Natural killer cell (primary cell): ENCODE measurements around the gene KRT28. TPM values are rescaled to one million over a fixed set of nuclear protein-coding genes. Genes with fewer than 3 reads are reported as not detected.

Experiments
- ATAC-seq, 3 donors: fragments of 150-1000 bp in 2 of 3; fragments of 200-7000 bp in 1 of 3; cut with Tn5 transposase; 1 replicate in 1 of 3; 2 replicates in 2 of 3; pipeline ENCODE4 v1.10.0; 2021; ENCODE audit warnings: mild to moderate bottlenecking in 2 of 3, moderate library complexity in 2 of 3
- DNase-seq, 2 donors: peaks; one replicate each; pipeline versions ENCODE4 v3.0.0 to v3.0.0-alpha.2; 2013 to 2021; ENCODE audit warnings: mixed read lengths in 1 of 2
- H3K27ac ChIP-seq: one replicate; pipeline ENCODE4 v1.5.1; 2013; ENCODE audit warnings: mild to moderate bottlenecking, low read length
- H3K27me3 ChIP-seq: one replicate; pipeline ENCODE4 v1.6.1; 2013; ENCODE audit warnings: low read length; ENCODE audit not compliant: control insufficient read depth, insufficient read depth
- H3K36me3 ChIP-seq: one replicate; pipeline ENCODE4 v1.6.1; 2013; ENCODE audit warnings: low read length; ENCODE audit not compliant: control insufficient read depth, insufficient read depth
- H3K4me1 ChIP-seq: one replicate; pipeline ENCODE4 v1.6.1; 2013; ENCODE audit warnings: low read length; ENCODE audit not compliant: control insufficient read depth, insufficient read depth
- H3K4me3 ChIP-seq: one replicate; pipeline ENCODE4 v1.5.1; 2013; ENCODE audit warnings: low read length
- H3K9me3 ChIP-seq: one replicate; pipeline ENCODE4 v1.6.1; 2013; ENCODE audit warnings: low read length; ENCODE audit not compliant: control insufficient read depth, insufficient read depth
- H3K27ac Mint-ChIP-seq, 2 donors: one replicate each; pipeline ENCODE4 v1.8.0; 2022; ENCODE audit warnings: mild to moderate bottlenecking in 2 of 2, mixed read lengths in 2 of 2, moderate library complexity in 1 of 2
- H3K27me3 Mint-ChIP-seq, 2 donors: one replicate each; pipeline ENCODE4 v1.8.0; 2022; ENCODE audit warnings: low read depth in 2 of 2, mixed read lengths in 2 of 2
- H3K36me3 Mint-ChIP-seq: one replicate; pipeline ENCODE4 v1.8.0; 2022; ENCODE audit warnings: mixed read lengths
- H3K4me1 Mint-ChIP-seq, 2 donors: one replicate each; pipeline ENCODE4 v1.8.0; 2022; ENCODE audit warnings: mixed read lengths in 2 of 2
- H3K4me3 Mint-ChIP-seq: one replicate; pipeline ENCODE4 v1.8.0; 2022; ENCODE audit warnings: mild to moderate bottlenecking, moderate library complexity, mixed read lengths
- H3K9me3 Mint-ChIP-seq, 2 donors: one replicate each; pipeline ENCODE4 v1.8.0; 2022; ENCODE audit warnings: mixed read lengths in 2 of 2
- CTCF ChIP-seq: fragments of 200-600 bp; IDR thresholded peaks from one replicate; pipeline ENCODE4 v1.8.0; 2022; ENCODE audit warnings: antibody characterized with exemption
- WGBS: methylation state at CpG from one replicate; pipeline ENCODE4 v1.1.7; 2013; ENCODE audit warnings: missing lambda C conversion rate; ENCODE audit not compliant: insufficient coverage; 5-methylcytosine and 5-hydroxymethylcytosine counted together
- intact Hi-C: fragments of 100-400 bp; cut with micrococcal nuclease; formaldehyde crosslinking; loops from one replicate; pipeline ENCODE4 v1.14.2; 2022
- total RNA-seq, 4 donors: library from RNA; stranded (reverse); fragments of 120-200 nt in 1 of 4; gene quantifications; one replicate each; pipeline versions ENCODE4 v1.2.3 to v1.2.4, GENCODE V29; 2013 to 2022

KRT28 gene
- total RNA-seq, 3 donors from 2014 or later (not counting 1 experiment from before 2014, with no cell fraction given) = not detected

- no peaks in the 10 kb centered on the region for H3K4me1 Mint-ChIP-seq
- no peaks in the 10 kb centered on the region for H3K9me3 ChIP-seq
- no peaks in the 10 kb centered on the region for H3K9me3 Mint-ChIP-seq
- H3K36me3 Mint-ChIP-seq = no peaks in the 10 kb centered on the region
- H3K4me3 ChIP-seq = no peak overlapping the region
- intact Hi-C loops = loop anchor here (10.0 kb wide), 1 partner anchor 519 kb away; no protein-coding TSS in a partner anchor
- peaks cover 48 to 76% of the 10 kb centered on the region in 2 donors for H3K27me3 Mint-ChIP-seq
- no peak for TF ChIP-seq CTCF
- H3K36me3 ChIP-seq = no peaks in the 10 kb centered on the region
- DNase-seq (no peak), ATAC-seq (no peak)
- H3K4me1 ChIP-seq = no peaks in the 10 kb centered on the region
- H3K27me3 ChIP-seq = peaks cover 26% of the 10 kb centered on the region
- H3K27ac Mint-ChIP-seq = no peak overlapping the region
- 87% methylated on average over 3 of the region's 3 CpGs for WGBS
- H3K27ac ChIP-seq = no peak overlapping the region
- no peak overlapping the region for H3K4me3 Mint-ChIP-seq
These were observed 6.4 kb upstream of the KRT28 start for GRCh38 chr17:40806131-40806530.

GRCh38 chr17:40803617-40804082 lies 3.9 kb upstream of the KRT28 start:
- H3K36me3 ChIP-seq = no peaks in the 10 kb centered on the region
- TF ChIP-seq CTCF = peak; percentile 91
- peaks cover 29 to 52% of the 10 kb centered on the region in 2 donors for H3K27me3 Mint-ChIP-seq
- no peaks in the 10 kb centered on the region for H3K4me1 Mint-ChIP-seq
- H3K9me3 ChIP-seq = no peaks in the 10 kb centered on the region
- no peak overlapping the region for H3K4me3 Mint-ChIP-seq
- intact Hi-C loops = loop anchor here (1.0 to 10.0 kb wide), 4 partner anchors 521 to 863 kb away; no protein-coding TSS in a partner anchor
- WGBS = 14% methylated on average over 13 of the region's 13 CpGs
- no peak overlapping the region for H3K27ac Mint-ChIP-seq
- no peak overlapping the region for H3K4me3 ChIP-seq
- no peak overlapping the region for H3K27ac ChIP-seq
- no peaks in the 10 kb centered on the region for H3K36me3 Mint-ChIP-seq
- DNase-seq (peak; percentile 56 to 85), ATAC-seq (peak; percentile 82 to 92 (median 87))
- H3K9me3 Mint-ChIP-seq = no peaks in the 10 kb centered on the region
- peaks cover 15% of the 10 kb centered on the region for H3K27me3 ChIP-seq
- H3K4me1 ChIP-seq = no peaks in the 10 kb centered on the region

- intact Hi-C loops = loop anchor here (10.0 kb wide), 1 partner anchor 524 kb away; no protein-coding TSS in a partner anchor
- Mint-ChIP-seq H3K4me3 (no peak overlapping the region), H3K36me3 (no peaks in the 10 kb centered on the region), H3K4me1 (no peaks in the 10 kb centered on the region), H3K27ac (no peak overlapping the region), H3K27me3 (peaks cover 21 to 35% of the 10 kb centered on the region in 2 donors), H3K9me3 (no peaks in the 10 kb centered on the region)
- ATAC-seq = no peak
- Histone ChIP-seq H3K4me1 (no peaks in the 10 kb centered on the region), H3K4me3 (no peak overlapping the region), H3K27me3 (peaks cover 12% of the 10 kb centered on the region), H3K36me3 (no peaks in the 10 kb centered on the region), H3K27ac (no peak overlapping the region), H3K9me3 (no peaks in the 10 kb centered on the region)
- no peak for DNase-seq
- no peak for TF ChIP-seq CTCF
- WGBS = 71% methylated on average over 2 of the region's 2 CpGs
These were observed 1.4 kb upstream of the KRT28 start for GRCh38 chr17:40801157-40801556.

GRCh38 chr17:40800381-40800780 lies 622 bp upstream of the KRT28 start:
- H3K9me3 ChIP-seq = no peaks in the 10 kb centered on the region
- no peaks in the 10 kb centered on the region for H3K36me3 Mint-ChIP-seq
- no peak overlapping the region for H3K27ac ChIP-seq
- no peak for TF ChIP-seq CTCF
- no peak overlapping the region for H3K27ac Mint-ChIP-seq
- intact Hi-C loops = loop anchor here (10.0 kb wide), 1 partner anchor 524 kb away; no protein-coding TSS in a partner anchor
- no peaks in the 10 kb centered on the region for H3K9me3 Mint-ChIP-seq
- no peak for ATAC-seq
- 58% methylated on average over 1 of the region's 1 CpG for WGBS
- peaks cover 27 to 35% of the 10 kb centered on the region in 2 donors for H3K27me3 Mint-ChIP-seq
- no peaks in the 10 kb centered on the region for H3K4me1 ChIP-seq
- no peaks in the 10 kb centered on the region for H3K4me1 Mint-ChIP-seq
- no peak overlapping the region for H3K4me3 ChIP-seq
- H3K27me3 ChIP-seq = peaks cover 9% of the 10 kb centered on the region
- H3K4me3 Mint-ChIP-seq = no peak overlapping the region
- no peaks in the 10 kb centered on the region for H3K36me3 ChIP-seq
- no peak for DNase-seq
